Activated gamma-delta T cell treated with Interleukin-2 at 50 U/mL for 16 hours (primary cell): ENCODE measurements around the gene S1PR2.
"Not testable (repeated sequence)": the region's sequence is repeated elsewhere in the genome, so short reads cannot be mapped to it uniquely, and the experiment has no call there.

Experiments
- DNase-seq: peaks from one replicate; pipeline ENCODE4 v3.0.0-alpha.2; 2020

The S1PR2 gene

DNA sequence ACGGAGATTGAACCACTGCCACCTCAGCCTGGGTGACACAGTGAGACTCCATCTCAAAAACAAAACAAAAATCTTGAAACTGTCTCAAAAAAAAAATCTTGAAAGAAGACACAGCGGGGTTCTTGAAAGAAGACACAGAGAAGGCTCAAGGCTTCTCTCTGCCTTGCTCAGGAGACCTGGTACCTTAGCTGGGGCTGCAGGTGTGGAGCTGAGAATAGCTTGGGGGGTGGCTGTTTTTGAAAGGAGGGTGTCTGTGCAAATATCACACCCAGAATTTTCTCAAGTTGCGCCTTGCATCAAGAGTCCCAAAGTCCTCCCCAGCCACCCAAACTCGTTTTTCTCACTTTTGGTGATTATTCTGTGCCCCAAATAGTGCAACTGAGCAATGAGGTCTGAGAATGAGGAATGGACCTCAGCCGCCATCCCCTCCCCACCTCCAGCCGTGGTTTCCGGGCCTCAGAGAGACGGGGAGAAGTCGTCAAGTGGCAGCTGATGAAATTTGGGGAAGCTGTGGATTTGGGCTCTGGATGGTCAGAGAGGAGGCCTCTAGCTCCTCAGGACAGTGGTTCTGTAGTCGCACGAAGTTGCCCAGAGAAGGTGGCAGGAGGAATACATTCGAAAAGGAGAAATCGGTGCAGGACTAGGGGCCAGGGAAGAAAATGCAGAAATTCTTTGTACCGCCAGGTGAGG lies 8.8 kb downstream of the S1PR2 start:
- no peak for DNase-seq

DNA sequence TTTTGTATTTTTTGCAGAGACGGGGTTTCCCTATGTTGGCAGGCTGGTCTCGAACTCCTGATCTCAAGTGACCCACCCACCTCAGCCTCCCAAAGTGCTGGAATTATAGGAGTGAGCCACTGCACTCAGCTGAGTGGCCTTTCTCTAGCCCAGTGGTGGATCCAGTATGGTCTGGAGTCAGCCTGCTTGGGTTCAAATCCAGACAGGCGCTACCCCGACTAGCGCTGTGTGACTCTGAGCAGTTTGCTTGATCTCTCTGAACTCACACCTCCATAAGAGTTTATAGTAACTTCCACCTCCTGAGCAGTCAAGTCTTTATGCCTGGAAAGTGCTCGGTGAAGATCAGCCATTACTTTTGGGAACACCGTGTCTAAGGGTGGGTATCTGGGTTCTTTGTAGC lies 10.4 kb downstream of the S1PR2 start:
- DNase-seq: no peak

DNA sequence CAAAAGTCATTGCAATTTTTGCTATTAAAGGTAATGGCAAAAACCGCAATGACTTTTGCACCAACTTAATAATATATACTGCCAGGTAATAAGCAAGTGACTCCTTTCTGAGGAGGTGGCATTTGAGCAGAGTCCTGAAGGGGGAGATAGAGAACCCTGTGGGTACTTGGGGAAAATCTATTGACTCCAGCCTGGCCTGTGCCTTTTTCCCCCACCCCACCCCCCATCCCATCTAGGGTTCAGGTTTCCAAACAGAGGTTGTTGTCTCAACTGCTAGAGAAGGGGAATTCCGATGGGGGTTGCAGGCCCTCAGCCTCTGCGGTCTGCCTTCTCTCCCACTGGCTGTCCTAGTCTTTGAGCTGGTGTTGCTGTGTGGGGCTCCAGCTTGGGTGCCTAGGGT lies 11.5 kb downstream of the S1PR2 start:
- no peak for DNase-seq

DNA sequence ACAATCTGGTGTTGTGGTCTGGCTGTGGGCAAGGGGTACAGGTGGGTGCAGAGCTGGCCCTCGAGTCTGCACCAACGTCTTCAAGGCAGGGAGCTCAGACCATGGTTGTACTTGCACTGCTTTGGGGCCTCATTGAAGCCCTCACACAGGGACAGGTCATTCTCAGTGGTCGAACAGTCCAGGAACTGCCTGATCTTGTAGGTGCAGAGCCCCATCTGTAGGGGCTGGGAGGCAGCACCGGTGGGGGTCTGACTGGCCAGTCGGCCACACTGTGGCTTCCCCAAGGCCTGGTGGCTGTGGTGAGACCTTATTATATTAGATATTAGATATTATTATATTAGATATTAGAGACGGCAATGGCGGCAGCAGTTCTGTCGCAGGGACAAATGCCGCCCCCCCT lies 14.0 kb downstream of the S1PR2 start:
- DNase-seq: no peak

DNA sequence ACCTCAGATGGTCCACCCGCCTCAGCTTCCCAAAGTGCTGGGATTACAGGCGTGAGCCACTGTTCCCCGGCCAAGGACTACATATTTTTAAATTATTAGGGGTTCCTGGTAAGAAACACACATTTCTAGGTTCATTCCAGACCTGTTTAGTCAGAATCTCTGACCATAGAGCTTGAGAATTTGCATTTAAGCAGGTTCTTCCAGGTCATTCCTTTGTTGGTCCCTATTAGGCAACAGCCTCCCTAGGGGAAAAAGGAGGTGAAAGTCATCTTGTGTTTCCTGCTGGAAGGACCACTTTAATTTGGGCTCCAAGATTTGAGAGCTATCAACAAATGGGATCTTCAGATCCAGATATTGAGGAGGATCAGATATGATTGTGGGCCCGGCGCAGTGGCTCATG lies 16.3 kb downstream of the S1PR2 start:
- no peak for DNase-seq

DNA sequence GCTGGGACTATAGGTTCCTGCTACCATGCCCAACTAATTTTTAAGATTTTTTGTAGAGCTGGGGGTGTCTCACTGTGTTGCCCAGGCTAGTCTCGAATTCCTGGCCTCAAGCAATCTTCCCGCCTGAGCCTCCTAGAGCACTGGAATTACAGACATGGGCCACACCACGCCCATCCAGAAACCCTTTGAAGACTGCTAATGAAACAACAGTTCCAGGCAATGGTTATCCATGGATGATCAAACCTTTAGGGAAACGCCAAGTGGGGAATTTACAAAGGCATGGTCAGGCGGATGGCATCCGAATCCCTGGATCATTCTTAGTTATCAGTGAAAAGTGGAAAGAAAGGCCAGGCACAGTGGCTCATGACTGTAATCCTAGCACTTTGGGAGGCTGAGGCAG lies 19.4 kb downstream of the S1PR2 start:
- no peak for DNase-seq

DNA sequence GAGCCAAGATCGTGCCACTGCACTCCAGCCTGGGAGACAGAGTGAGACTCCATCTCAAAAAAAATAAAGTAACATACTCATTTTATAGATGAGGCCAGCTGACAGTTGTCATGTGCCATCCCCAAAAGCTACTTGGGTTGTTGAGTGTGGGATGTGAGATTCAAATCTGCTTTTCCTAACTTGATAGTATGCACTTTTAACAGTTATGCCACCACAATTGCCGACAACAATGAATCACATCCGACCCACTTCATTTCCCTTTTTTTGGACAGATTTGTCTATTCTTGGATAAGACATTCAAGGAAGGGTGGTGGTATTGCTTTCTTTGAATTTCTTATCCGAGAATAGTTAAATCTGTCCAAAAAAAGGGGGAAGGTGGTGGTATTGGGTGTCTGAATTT lies 20.1 kb downstream of the S1PR2 start:
- no peak for DNase-seq

DNA sequence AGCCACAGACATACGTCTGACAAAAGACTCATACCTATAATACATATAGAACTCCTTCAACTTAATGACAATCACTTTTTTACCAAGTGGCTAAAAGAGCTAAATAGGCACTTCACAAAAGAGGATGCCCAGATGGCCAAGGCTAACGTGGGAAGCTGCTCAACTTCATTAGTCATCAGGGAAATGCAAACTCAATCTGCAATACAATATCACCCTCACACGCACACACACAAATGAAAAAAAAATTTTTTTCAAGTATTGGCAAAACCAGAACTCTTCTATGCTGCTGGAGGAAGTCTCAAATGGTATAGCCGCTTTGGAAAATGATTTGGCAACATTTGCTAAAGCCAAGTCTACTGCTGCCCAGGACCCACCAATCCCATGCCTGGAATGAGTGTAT lies 21.8 kb downstream of the S1PR2 start:
- DNase-seq: no peak

DNA sequence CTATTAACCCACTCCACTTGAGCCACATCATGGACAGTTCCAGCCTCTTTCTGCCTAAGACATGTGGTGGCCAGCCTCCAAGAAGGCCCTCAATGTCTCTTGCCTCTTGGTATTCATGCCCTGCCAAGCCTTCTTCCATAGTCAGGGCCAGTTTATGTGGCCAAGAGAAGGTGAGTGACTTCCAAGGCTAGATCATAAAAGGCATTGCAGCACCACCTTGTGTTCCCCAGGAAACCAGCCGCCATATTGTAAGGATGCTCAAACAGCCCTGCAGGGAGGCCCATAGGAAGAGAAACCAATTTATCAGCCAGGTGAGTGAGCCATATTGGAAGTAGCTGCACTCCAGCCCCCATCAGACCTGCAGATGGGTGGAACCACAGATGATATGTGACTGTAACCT lies 24.1 kb downstream of the S1PR2 start:
- no peak for DNase-seq

DNA sequence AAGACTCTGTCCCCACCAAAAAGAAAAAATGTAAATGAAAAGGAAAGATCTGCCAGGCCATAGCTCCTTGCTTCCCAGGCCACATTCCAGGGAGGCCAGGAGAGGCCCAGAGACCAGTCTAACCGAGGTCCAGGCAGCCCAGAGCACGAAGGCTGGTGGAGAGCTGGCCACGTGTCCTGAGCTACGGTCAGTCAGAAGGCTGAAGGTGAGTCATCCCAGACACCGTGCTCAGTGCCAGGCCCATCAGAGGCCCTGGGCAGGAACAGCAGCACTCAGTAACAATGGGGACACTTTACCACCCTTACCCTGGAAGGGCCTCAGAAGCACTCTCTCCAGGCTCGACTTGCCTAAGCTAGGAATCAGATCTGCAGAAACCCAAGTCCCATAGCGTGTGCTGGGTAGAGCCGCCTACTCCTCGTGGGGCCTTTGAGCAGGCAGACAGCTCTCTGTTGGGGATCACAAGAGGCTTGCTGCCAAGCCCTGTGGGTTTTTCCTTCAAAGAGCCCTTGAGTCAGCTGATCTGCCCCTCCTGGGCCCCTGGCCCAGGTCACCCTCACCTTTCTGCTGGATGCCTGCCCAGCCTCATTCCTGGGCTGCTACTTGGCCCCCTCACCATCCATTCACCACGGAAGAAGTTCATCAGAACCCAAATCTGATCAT lies 24.8 kb downstream of the S1PR2 start:
- DNase-seq: no peak

DNA sequence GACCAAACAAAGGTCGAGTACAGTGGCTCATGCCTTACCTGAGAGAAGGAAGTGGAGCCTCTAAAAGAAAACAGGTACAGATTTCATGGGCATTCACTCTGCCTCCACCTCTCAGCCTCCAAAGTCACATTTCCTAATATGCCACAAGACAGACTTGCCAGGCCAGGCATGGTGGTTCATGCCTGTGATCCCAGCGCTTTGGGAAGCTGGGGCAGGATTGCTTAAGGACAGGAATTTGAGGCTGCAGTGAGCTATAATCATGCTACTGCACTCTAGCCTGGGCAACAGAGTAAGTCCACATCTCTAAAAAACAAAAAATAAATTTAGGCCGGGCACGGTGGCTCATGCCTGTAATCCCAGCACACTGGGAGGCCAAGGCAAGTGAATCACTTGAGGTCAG lies 25.5 kb downstream of the S1PR2 start:
- DNase-seq: no peak

DNA sequence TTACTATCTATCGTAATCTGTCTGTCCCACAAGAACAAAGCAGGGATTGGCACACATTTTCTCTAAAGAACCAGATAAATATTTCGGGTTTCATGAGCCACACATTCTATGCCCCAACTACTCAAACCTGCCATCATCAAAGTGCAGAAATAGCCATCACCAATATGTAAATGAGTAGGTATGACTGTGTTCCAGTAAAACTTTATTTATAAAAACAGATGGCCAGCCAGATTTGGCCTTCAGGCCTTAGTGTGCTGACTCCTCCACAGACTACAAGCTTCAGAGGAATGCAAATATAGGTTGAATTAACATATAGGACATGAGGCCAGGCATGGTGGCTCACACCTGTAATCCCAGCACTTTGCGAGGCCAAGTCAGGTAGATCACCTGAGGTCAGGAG lies 27.4 kb downstream of the S1PR2 start:
- DNase-seq: no peak

DNA sequence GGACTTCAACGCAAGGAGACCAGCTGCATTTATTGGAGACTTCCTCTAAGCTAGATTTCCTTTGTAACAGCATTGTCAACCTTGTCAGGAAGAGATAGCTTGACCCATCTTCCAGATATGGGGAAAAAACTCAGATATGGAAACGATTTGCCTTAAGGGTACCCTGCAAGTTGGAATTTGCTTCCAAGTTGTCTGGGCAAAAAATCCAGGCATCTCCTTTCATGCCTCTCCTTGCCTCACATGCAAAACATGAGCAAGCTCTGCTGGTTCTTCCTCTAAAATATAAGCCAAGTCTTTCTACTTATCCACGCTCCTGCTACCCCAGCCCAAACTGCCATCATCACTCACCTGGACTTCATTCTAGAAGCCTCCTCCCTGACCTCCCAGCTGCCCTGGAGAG lies 30.0 kb downstream of the S1PR2 start:
- no peak for DNase-seq

DNA sequence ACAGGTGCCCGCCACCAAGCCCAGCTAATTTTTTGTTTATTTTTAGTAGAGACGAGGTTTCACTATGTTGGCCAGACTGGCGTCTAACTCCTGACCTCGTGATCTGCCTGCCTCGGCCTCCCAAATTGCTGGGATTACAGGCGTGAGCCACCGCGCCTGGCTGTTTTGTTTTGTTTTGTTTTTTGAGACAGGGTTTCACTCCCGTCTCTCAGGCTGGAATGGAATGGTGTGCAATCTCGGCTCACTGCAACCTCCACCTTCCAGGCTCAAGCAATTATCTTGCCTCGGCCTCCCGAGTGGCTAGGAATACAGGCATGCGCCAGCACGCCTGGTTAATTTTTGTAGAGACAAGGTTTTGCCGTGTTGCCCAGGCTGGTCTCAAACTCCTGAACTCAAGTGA lies 31.0 kb downstream of the S1PR2 start:
- not testable (repeated sequence) for DNase-seq

DNA sequence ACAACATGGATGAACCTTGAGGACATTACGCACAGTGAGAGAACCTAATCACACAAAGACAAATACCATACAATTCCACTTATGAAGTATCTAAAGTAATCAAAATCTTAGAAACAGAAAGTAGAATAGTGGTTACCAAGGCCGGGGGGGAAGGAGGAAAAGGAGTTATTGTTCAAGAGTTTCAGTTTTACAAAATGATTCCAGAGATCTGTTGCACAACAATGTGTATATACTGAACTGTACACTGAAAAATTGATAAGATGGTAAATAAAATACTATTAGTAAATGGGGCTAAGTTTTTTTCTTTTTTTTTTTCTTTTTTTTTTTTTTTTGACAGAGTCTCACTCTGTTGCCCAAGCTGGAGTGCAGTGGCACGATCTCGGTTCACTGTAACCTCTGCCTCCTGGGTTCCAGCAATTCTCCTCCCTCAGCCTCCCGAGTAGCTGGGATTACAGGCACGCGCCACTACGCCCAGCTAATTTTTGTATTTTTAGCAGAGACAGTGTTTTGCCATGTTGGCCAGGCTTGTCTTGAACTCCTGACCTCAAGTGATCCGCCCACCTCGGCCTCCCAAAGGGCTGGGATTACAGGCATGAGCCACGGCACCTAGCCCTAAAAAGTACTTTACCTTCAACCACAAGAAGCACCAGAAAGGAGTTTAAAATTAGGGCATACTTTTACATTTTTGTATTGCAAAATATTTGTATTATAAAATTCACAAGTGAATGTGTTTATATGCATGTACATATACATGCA lies 32.1 kb downstream of the S1PR2 start:
- DNase-seq: not testable (repeated sequence)

DNA sequence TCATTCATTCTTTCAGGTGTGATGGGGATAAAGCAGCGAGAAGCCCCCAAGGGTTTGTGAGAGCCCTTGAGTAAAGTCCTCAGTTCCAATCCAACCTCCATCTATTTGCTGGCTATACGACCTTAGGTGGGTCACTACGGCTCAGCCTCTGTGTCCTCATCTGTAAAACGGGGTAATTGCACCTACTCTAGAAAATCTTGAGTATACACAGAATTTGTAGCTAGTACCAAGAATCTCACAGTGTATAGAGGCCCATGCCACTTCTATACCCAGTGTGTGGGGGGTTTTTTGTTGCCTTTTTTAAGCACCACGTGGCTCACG lies 36.0 kb downstream of the S1PR2 start:
- DNase-seq: no peak

DNA sequence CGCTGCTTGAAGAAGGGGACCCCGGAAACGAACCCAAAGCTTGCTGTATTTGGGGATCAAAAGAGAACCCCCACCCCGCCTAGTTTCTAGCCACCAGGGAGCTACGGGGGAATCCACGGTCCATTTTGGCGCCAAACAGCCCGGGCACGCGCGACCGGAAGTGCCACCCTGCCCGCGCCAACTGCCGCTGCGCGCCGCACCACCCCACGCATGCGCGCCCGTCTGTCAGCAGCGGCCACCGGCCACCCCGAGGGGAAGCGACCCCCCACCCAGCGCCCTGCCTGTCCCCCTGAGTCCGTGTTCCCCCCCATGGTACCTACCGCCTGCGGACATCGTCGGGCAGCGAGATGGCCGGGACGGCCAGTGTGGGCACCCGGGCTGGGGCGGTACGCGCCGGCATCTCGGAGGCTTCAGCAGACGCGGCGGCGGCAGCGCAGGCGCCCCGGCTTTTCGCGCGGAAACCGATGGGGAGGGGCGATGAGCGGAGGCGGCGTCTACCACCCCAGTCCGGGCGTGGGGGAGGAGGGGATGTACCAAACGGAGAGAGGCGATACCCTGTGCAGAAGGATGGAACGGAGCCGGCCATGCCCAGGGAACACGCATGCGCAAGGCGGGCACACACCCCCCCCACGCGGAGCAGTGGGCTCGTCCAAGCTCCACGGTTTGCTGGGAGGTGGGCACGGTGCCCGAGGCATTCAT lies 36.5 kb downstream of the S1PR2 start, which contains the start of gene DNMT1:
Gene DNMT1, minus strand, starts transcription at position 454 of the 699 bp plus-strand sequence. Its CDS starts 54 bp downstream, at position 400.
- DNase-seq: peak; percentile 96

DNA sequence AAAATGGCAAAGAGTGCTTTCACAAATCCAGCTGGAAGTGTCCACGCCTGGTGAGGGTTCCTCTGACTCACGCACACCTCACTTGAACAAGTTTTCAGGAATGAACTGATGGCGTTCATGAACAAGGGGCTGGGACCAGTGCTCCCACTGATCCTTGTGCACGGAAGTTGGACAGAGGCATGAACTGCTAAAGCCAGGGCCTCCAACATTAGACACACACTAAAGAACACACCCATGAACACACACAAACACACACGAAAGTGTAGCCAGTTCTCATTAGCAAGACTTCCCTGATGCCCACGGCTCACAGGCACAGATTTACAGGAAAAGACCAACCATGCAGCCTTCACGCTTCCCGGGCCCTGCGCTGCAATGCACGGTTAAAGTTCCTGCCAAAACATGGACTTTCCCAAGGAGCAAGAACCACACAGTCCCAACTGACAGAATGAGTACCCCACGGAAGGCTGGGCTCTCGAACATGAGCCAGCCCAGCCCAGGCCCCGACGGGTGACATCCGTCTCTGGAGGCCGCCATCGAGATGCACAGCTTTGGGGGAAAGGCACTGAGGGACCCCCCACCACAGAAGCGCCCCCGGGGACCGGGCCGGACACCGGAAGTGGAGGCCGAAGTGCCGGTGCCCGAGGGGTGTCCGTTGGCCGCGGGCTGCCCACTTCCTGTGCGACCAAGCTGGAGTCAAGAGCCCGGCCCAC lies 37.2 kb downstream of the S1PR2 start:
- peak; percentile 26 for DNase-seq

DNA sequence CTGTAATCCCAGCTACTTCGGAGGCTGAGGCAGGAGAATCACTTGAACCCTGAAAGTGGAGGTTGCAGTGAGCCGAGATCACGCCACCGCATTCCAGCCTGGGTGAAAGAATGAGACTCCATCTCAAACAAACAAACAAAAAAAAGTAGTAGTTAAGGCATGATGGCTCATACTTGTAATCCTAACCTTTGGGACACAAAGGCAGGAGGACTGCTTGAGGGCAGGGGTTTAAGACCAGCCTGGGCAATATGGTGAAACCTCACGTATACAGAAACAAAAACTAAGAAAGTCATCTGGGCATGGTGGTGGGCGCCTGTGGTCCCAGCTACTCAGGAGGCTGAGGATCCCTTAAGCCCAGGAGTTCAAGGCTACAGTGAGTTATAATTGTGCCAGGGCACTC lies 38.2 kb downstream of the S1PR2 start:
- no peak for DNase-seq

DNA sequence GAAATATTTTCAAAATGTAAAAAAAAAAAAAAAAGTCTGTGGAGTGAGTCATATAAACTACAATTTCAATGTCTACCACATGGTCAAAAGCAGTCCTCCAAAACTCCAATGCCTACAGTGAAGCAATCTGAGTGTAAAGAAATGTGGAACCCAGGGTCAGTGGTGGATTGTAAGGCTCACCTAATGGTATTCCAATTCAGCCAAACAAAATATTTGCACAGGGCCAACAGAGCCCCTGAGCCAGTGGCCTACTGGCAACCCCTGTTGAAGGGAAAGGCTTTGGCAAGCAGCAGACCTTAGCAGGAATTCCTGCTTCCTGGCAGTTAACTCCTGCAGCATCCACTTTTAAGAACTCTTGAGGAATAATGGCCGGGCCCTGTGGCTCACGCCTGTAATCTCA lies 39.8 kb downstream of the S1PR2 start:
- no peak for DNase-seq

DNA sequence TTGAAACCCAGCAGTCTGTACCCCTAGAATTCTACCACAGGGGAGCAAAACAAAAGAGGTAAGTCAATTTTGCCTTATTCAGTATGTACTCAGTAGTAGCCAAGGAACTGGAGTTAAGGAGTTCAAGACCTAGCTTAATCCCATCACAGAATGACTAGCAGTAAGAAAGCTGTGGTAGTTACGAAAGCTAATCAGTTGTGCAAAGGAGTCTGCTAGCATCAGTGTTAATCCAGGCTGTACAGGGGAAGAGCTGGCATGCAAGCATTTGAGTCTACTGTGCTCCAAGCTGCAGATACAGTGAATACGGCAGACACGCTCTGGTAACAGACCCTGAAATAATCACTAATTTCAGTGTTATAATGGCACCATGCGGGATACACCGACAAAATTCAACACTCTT lies 41.1 kb downstream of the S1PR2 start:
- no peak for DNase-seq

DNA sequence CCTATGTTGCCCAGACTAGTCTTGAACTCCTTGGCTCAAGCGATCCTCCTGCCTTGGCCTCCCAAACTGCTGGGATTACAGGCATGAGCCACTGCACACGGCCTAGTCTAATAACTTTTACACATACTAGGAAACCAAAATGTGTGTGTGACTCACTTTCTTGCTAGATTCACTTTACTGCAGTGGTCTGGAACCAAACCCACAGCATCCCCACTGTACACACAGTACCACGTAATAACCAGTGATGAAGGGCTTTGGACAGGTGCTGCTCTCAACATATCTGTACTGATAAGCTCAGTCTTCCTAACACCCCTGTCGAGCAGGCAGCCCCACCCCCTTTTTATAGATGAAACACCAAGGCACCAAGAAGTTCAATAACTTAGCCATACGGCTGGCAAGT lies 41.5 kb downstream of the S1PR2 start:
- DNase-seq: no peak

DNA sequence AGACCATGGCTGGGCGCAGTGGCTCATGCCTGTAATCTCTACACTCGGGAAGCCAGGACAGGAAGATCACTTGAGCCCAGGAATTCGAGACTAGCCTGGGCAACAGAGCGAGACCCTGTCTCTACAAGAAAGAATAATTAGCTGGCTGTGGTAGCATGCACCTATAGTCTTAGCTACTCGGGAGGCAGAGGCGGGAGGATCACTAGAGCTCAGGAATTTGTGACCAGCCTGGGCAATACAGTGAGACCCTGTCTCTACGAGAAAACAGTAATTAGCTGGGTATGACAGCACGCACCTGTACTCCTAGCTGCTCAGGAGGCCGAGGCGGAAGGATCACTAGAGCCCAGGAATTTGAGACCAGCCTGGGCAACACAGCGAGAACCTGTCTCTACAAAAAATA lies 43.8 kb downstream of the S1PR2 start:
- DNase-seq: no peak
